ENCODE measurements around the gene STON2. TPM values are rescaled to one million over a fixed set of nuclear protein-coding genes. Genes with fewer than 3 reads are reported as not detected.

Gene STON2
- total RNA-seq, 1 experiment from 2014 or later = 12.3 TPM

DNA sequence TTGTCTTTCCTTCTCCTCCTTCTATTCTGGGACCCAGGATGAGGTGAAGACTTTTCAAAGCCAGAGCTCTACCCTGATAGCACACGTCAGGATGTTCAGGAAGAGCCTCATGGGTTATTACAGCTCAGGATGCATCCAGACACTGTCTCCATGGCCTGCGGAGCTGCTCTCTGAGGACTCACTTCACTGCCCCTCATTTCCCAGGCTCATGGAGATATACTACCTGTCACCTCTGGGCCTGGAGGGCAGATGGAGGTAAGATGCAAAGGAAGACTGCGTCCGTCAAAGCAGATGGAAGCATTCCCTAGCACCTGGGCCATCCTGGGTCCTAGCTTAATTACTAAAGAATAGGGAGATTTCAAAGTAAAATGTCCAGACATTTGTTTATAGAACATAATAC is 32.6 kb downstream of the STON2 start:
- Histone ChIP-seq H3K9me2 (replicated peaks; ENCODE audit: low read length) (no peaks in the 10 kb centered on the region), H3K27me3 (ENCODE audit: low read length) (no peaks in the 10 kb centered on the region), H3F3A (ENCODE audit: low read length, unreplicated experiment) (no peaks in the 10 kb centered on the region), H4K20me1 (ENCODE audit: low read length) (no peaks in the 10 kb centered on the region), H3K4me2 (ENCODE audit: low read length) (no peak overlapping the region), H3K27ac (ENCODE audit: low read length) (no peak overlapping the region), H3K9ac (ENCODE audit: low read length) (no peak overlapping the region), H3K9me3 (ENCODE audit: low read length) (no peaks in the 10 kb centered on the region), H2AFZ (ENCODE audit: low read length) (no peak overlapping the region), H3K4me1 (ENCODE audit: insufficient read depth, low read length) (peaks cover 13% of the 10 kb centered on the region), H3K36me3 (ENCODE audit: low read depth, low read length) (no peaks in the 10 kb centered on the region), H3K79me2 (ENCODE audit: low read length) (no peaks in the 10 kb centered on the region), H3K4me3 (ENCODE audit: low read length) (no peak overlapping the region)
- no peak for ATAC-seq
- TF ChIP-seq EZH2 (IDR thresholded peaks at IDR 0.05; ENCODE audit: low read length, unreplicated experiment) = no peak
- TF ChIP-seq CTCF (conservative IDR thresholded peaks at IDR 0.05; ENCODE audit: low read depth, low read length) = no peak
- TF ChIP-seq EZH2phosphoT487 (IDR thresholded peaks at IDR 0.05; ENCODE audit: borderline replicate concordance, low read length) = no peak
- BruUV-seq (replicated peaks) = no TSS peak
- ChIA-PET CTCF (no interaction called here), POLR2A (ENCODE audit: unreplicated experiment) (no interaction called here)
- DNase-seq = no peak
- intact Hi-C loops (cut with micrococcal nuclease) = loop anchor here (2.0 kb wide), 1 partner anchor 15 kb away; no protein-coding TSS in a partner anchor

GRCh38 chr14:81366884-81367283 is 33.2 kb downstream of the STON2 start:
- Histone ChIP-seq H3F3A (ENCODE audit: low read length, unreplicated experiment) (no peaks in the 10 kb centered on the region), H3K36me3 (ENCODE audit: low read depth, low read length) (no peaks in the 10 kb centered on the region), H3K27me3 (ENCODE audit: low read length) (no peaks in the 10 kb centered on the region), H3K4me2 (ENCODE audit: low read length) (peak overlapping the region; percentile 49), H3K27ac (ENCODE audit: low read length) (peak overlapping the region; percentile 44), H3K9me3 (ENCODE audit: low read length) (no peaks in the 10 kb centered on the region), H3K9me2 (replicated peaks; ENCODE audit: low read length) (no peaks in the 10 kb centered on the region), H3K4me3 (ENCODE audit: low read length) (no peak overlapping the region), H3K4me1 (ENCODE audit: insufficient read depth, low read length) (peaks cover 13% of the 10 kb centered on the region), H4K20me1 (ENCODE audit: low read length) (no peaks in the 10 kb centered on the region), H3K79me2 (ENCODE audit: low read length) (no peaks in the 10 kb centered on the region), H3K9ac (ENCODE audit: low read length) (no peak overlapping the region), H2AFZ (ENCODE audit: low read length) (no peak overlapping the region)
- ChIA-PET CTCF (no interaction called here), POLR2A (ENCODE audit: unreplicated experiment) (interaction anchor here (0.6 kb wide), 1 partner anchor 88 kb away, joined by 3 read pairs; no protein-coding TSS in a partner anchor)
- TF ChIP-seq EZH2 (IDR thresholded peaks at IDR 0.05; ENCODE audit: low read length, unreplicated experiment) = no peak
- no peak for TF ChIP-seq EZH2phosphoT487 (IDR thresholded peaks at IDR 0.05; ENCODE audit: borderline replicate concordance, low read length)
- TF ChIP-seq CTCF (conservative IDR thresholded peaks at IDR 0.05; ENCODE audit: low read depth, low read length) = no peak
- no TSS peak for BruUV-seq (replicated peaks)
- intact Hi-C loops (cut with micrococcal nuclease) = loop anchor here (2.0 kb wide), 1 partner anchor 16 kb away; no protein-coding TSS in a partner anchor
- ATAC-seq (no peak), DNase-seq (no peak)

DNA sequence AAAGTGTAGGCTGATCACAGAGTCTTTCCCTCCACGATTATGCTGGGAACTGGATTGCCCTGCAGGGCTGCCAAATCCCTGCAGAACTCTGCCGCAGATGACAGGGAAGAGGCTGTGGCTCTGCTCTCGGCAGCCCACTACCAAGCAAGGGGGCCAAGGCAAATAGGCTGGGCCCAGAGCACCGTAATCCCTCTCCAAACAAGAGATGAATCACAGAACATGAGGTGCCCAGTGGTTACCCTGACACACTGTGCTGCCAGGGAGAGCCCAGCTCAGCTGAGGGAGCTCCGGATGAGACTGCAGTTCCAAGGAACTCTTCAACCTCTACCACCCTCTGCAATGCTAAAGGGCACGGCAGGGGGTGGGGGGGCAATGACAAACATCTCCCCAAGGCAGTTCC is 33.9 kb downstream of the STON2 start:
- TF ChIP-seq EZH2phosphoT487 (IDR thresholded peaks at IDR 0.05; ENCODE audit: borderline replicate concordance, low read length) (no peak), CTCF (conservative IDR thresholded peaks at IDR 0.05; ENCODE audit: low read depth, low read length) (no peak), EZH2 (IDR thresholded peaks at IDR 0.05; ENCODE audit: low read length, unreplicated experiment) (no peak)
- Histone ChIP-seq H3K9me3 (ENCODE audit: low read length) (no peaks in the 10 kb centered on the region), H2AFZ (ENCODE audit: low read length) (no peak overlapping the region), H3K4me3 (ENCODE audit: low read length) (no peak overlapping the region), H3K4me2 (ENCODE audit: low read length) (peak overlapping the region; percentile 49), H4K20me1 (ENCODE audit: low read length) (no peaks in the 10 kb centered on the region), H3K27me3 (ENCODE audit: low read length) (no peaks in the 10 kb centered on the region), H3K4me1 (ENCODE audit: insufficient read depth, low read length) (peaks cover 13% of the 10 kb centered on the region), H3F3A (ENCODE audit: low read length, unreplicated experiment) (no peaks in the 10 kb centered on the region), H3K27ac (ENCODE audit: low read length) (peak overlapping the region; percentile 44), H3K9ac (ENCODE audit: low read length) (peak overlapping the region; percentile 20; the same call in 1 of the 2 replicates), H3K9me2 (replicated peaks; ENCODE audit: low read length) (no peaks in the 10 kb centered on the region), H3K79me2 (ENCODE audit: low read length) (no peaks in the 10 kb centered on the region), H3K36me3 (ENCODE audit: low read depth, low read length) (no peaks in the 10 kb centered on the region)
- CTCF ChIA-PET = interaction anchor here (0.7 kb wide), 1 partner anchor 97 kb away, joined by 3 read pairs; no protein-coding TSS in a partner anchor
- DNase-seq = peak; percentile 72
- POLR2A ChIA-PET (ENCODE audit: unreplicated experiment) = interaction anchor here (0.6 kb wide), 1 partner anchor 147 kb away, joined by 24 read pairs; no protein-coding TSS in a partner anchor
- intact Hi-C loops (cut with micrococcal nuclease) = loop anchor here (2.0 kb wide), 1 partner anchor 17 kb away; no protein-coding TSS in a partner anchor
- BruUV-seq (replicated peaks) = no TSS peak
- ATAC-seq = peak; percentile 99
